ENCODE results near the gene MIDN.

MIDN gene

GRCh38 chr19:1277061-1277460 is 28.7 kb downstream of the MIDN start:
- no peak overlapping the region for H3K4me3 ChIP-seq (ENCODE audit: low read depth, low read length)
- no peaks in the 10 kb centered on the region for H3K27me3 ChIP-seq (replicated peaks)
- in situ Hi-C loops (cut with HindIII; ENCODE audit: low pct_ligation_motif_present, low sequenced_read_pairs): no loop called here
- H3K27ac ChIP-seq: no peak overlapping the region
- TF ChIP-seq CTCF (IDR thresholded peaks at IDR 0.05; ENCODE audit: low read depth, low read length, missing control alignments): no peak
- H3K36me3 ChIP-seq (replicated peaks): peaks cover 33% of the 10 kb centered on the region
- no peak for DNase-seq

GRCh38 chr19:1278074-1278473 is 29.7 kb downstream of the MIDN start:
- no peak for DNase-seq
- Histone ChIP-seq H3K36me3 (replicated peaks) (peaks cover 25% of the 10 kb centered on the region), H3K27me3 (replicated peaks) (no peaks in the 10 kb centered on the region), H3K4me3 (ENCODE audit: low read depth, low read length) (no peak overlapping the region), H3K27ac (no peak overlapping the region)
- no peak for TF ChIP-seq CTCF (IDR thresholded peaks at IDR 0.05; ENCODE audit: low read depth, low read length, missing control alignments)
- in situ Hi-C loops (cut with HindIII; ENCODE audit: low pct_ligation_motif_present, low sequenced_read_pairs): no loop called here

GRCh38 chr19:1278713-1279660 is 30.6 kb downstream of the MIDN start:
- in situ Hi-C loops (cut with HindIII; ENCODE audit: low pct_ligation_motif_present, low sequenced_read_pairs): no loop called here
- no peak for DNase-seq
- Histone ChIP-seq H3K36me3 (replicated peaks) (peaks cover 17% of the 10 kb centered on the region), H3K4me3 (ENCODE audit: low read depth, low read length) (no peak overlapping the region), H3K27ac (no peak overlapping the region), H3K27me3 (replicated peaks) (peaks cover 6% of the 10 kb centered on the region)
- TF ChIP-seq CTCF (IDR thresholded peaks at IDR 0.05; ENCODE audit: low read depth, low read length, missing control alignments): no peak

GRCh38 chr19:1279782-1280341 is 31.5 kb downstream of the MIDN start:
- in situ Hi-C loops (cut with HindIII; ENCODE audit: low pct_ligation_motif_present, low sequenced_read_pairs): loop anchor here (5.0 to 10.0 kb wide), 3 partner anchors 95 to 192 kb away; no protein-coding TSS in a partner anchor
- H3K36me3 ChIP-seq (replicated peaks): peaks cover 8% of the 10 kb centered on the region
- DNase-seq: peak; percentile 58
- no peak overlapping the region for H3K4me3 ChIP-seq (ENCODE audit: low read depth, low read length)
- H3K27me3 ChIP-seq (replicated peaks): peaks cover 14% of the 10 kb centered on the region
- H3K27ac ChIP-seq: no peak overlapping the region
- peak; percentile 97 for TF ChIP-seq CTCF (IDR thresholded peaks at IDR 0.05; ENCODE audit: low read depth, low read length, missing control alignments)

GRCh38 chr19:1280636-1281568 is 32.5 kb downstream of the MIDN start:
- Histone ChIP-seq H3K36me3 (replicated peaks) (peaks cover 6% of the 10 kb centered on the region), H3K27ac (no peak overlapping the region), H3K4me3 (ENCODE audit: low read depth, low read length) (no peak overlapping the region), H3K27me3 (replicated peaks) (peaks cover 22% of the 10 kb centered on the region)
- DNase-seq: no peak
- in situ Hi-C loops (cut with HindIII; ENCODE audit: low pct_ligation_motif_present, low sequenced_read_pairs): loop anchor here (5.0 to 10.0 kb wide), 3 partner anchors 94 to 191 kb away; no protein-coding TSS in a partner anchor
- TF ChIP-seq CTCF (IDR thresholded peaks at IDR 0.05; ENCODE audit: low read depth, low read length, missing control alignments): no peak

Measured in brain microvascular endothelial cell (primary cell).